HEK293 (cell line): ENCODE results near the gene HOXA11.

Experiments
- BCL11B ChIP-seq: fragments of 450-650 bp; formaldehyde crosslinking; IDR thresholded peaks from 2 replicates; pipeline ENCODE4 v1.5.1; 2016; ENCODE audit warnings: low read depth, missing biosample characterization, missing genetic modification characterization
- EGR2 ChIP-seq: fragments of 450-650 bp; formaldehyde crosslinking; IDR thresholded peaks from 2 replicates; pipeline ENCODE4 v1.5.1; 2016; ENCODE audit warnings: low read depth, missing biosample characterization, missing genetic modification characterization
- KLF10 ChIP-seq: fragments of 450-650 bp; IDR thresholded peaks from 2 replicates; pipeline ENCODE4 v1.5.1; 2018; ENCODE audit warnings: missing biosample characterization, mild to moderate bottlenecking, missing genetic modification characterization
- KLF8 ChIP-seq: fragments of 450-650 bp; formaldehyde crosslinking; IDR thresholded peaks from 2 replicates; pipeline ENCODE4 v1.5.1; 2016; ENCODE audit warnings: missing biosample characterization, missing genetic modification characterization
- OSR2 ChIP-seq: fragments of 450-650 bp; formaldehyde crosslinking; IDR thresholded peaks from 2 replicates; pipeline ENCODE4 v1.5.1; 2016; ENCODE audit warnings: missing biosample characterization, missing genetic modification characterization
- SCRT2 ChIP-seq: fragments of 450-650 bp; formaldehyde crosslinking; IDR thresholded peaks from 2 replicates; pipeline ENCODE4 v1.5.1; 2016; ENCODE audit warnings: missing biosample characterization, missing genetic modification characterization
- SP7 ChIP-seq: fragments of 450-650 bp; formaldehyde crosslinking; IDR thresholded peaks from 2 replicates; pipeline ENCODE4 v1.5.1; 2016; ENCODE audit warnings: missing biosample characterization, missing genetic modification characterization
- TCF7L2 ChIP-seq: IDR thresholded peaks from 2 replicates; pipeline ENCODE4 v1.6.1; 2011; ENCODE audit warnings: low read depth, mild to moderate bottlenecking, inconsistent platforms, low read length, moderate library complexity, borderline replicate concordance
- ZBTB48 ChIP-seq: fragments of 450-650 bp; formaldehyde crosslinking; IDR thresholded peaks from 2 replicates; pipeline ENCODE4 v1.5.1; 2016; ENCODE audit warnings: missing biosample characterization, missing genetic modification characterization
- ZFHX2 ChIP-seq: fragments of 450-650 bp; formaldehyde crosslinking; conservative IDR thresholded peaks from 2 replicates; pipeline ENCODE4 v1.5.1; 2016; ENCODE audit warnings: missing biosample characterization, missing genetic modification characterization
- ZNF121 ChIP-seq: fragments of 450-650 bp; formaldehyde crosslinking; IDR thresholded peaks from 2 replicates; pipeline ENCODE4 v1.5.1; 2016; ENCODE audit warnings: missing biosample characterization, missing genetic modification characterization
- ZNF341 ChIP-seq: fragments of 450-650 bp; formaldehyde crosslinking; IDR thresholded peaks from 2 replicates; pipeline ENCODE4; 2016; ENCODE audit warnings: low read depth, missing biosample characterization, missing genetic modification characterization
- ZNF423 ChIP-seq: fragments of 450-650 bp; formaldehyde crosslinking; IDR thresholded peaks from 2 replicates; pipeline ENCODE4 v1.5.1; 2016; ENCODE audit warnings: missing biosample characterization, missing genetic modification characterization
- ZNF501 ChIP-seq: fragments of 450-650 bp; formaldehyde crosslinking; IDR thresholded peaks from 2 replicates; pipeline ENCODE4 v1.5.1; 2016; ENCODE audit warnings: missing biosample characterization, missing genetic modification characterization
- ZNF596 ChIP-seq: fragments of 450-650 bp; IDR thresholded peaks from 2 replicates; pipeline ENCODE4 v1.5.0; 2018; ENCODE audit warnings: missing biosample characterization, mild to moderate bottlenecking, missing genetic modification characterization, moderate library complexity
- ZNF707 ChIP-seq: fragments of 450-650 bp; formaldehyde crosslinking; IDR thresholded peaks from 2 replicates; pipeline ENCODE4 v1.5.1; 2016; ENCODE audit warnings: missing biosample characterization, missing genetic modification characterization
- ZNF747 ChIP-seq: fragments of 450-650 bp; formaldehyde crosslinking; IDR thresholded peaks from 2 replicates; pipeline ENCODE4 v1.5.1; 2016; ENCODE audit warnings: missing biosample characterization, missing genetic modification characterization
- ZSCAN30 ChIP-seq: fragments of 450-650 bp; IDR thresholded peaks from 2 replicates; pipeline ENCODE4 v1.5.1; 2018; ENCODE audit warnings: missing biosample characterization, mild to moderate bottlenecking, missing genetic modification characterization, moderate library complexity
- ZXDB ChIP-seq: fragments of 450-650 bp; formaldehyde crosslinking; IDR thresholded peaks from 2 replicates; pipeline ENCODE4 v1.5.1; 2016; ENCODE audit warnings: missing biosample characterization, missing genetic modification characterization
- TF ChIP-seq, protein P1 (sequence below): fragments of 450-650 bp; formaldehyde crosslinking; IDR thresholded peaks from 2 replicates; pipeline ENCODE4 v1.5.1; 2016; ENCODE audit warnings: missing biosample characterization, missing genetic modification characterization, low read depth
- TF ChIP-seq, protein P2 (sequence below): fragments of 450-650 bp; formaldehyde crosslinking; IDR thresholded peaks from 2 replicates; pipeline ENCODE4 v1.5.1; 2017; ENCODE audit warnings: missing biosample characterization, mild to moderate bottlenecking, missing genetic modification characterization, moderate library complexity
- TF ChIP-seq, protein P3 (sequence below): fragments of 450-650 bp; formaldehyde crosslinking; IDR thresholded peaks from 2 replicates; pipeline ENCODE4 v1.5.1; 2016; ENCODE audit warnings: missing biosample characterization, missing genetic modification characterization
- TF ChIP-seq, protein P4 (sequence below): fragments of 450-650 bp; formaldehyde crosslinking; IDR thresholded peaks from 2 replicates; pipeline ENCODE4 v1.5.1; 2016; ENCODE audit warnings: missing biosample characterization, missing genetic modification characterization
- TF ChIP-seq, protein P5 (sequence below): fragments of 450-650 bp; formaldehyde crosslinking; IDR thresholded peaks from 2 replicates; pipeline ENCODE4 v1.5.1; 2016; ENCODE audit warnings: missing biosample characterization, missing genetic modification characterization
- TF ChIP-seq, protein P6 (sequence below): fragments of 450-650 bp; formaldehyde crosslinking; IDR thresholded peaks from 2 replicates; pipeline ENCODE4 v1.5.1; 2016; ENCODE audit warnings: missing biosample characterization, missing genetic modification characterization

The HOXA11 gene

DNA sequence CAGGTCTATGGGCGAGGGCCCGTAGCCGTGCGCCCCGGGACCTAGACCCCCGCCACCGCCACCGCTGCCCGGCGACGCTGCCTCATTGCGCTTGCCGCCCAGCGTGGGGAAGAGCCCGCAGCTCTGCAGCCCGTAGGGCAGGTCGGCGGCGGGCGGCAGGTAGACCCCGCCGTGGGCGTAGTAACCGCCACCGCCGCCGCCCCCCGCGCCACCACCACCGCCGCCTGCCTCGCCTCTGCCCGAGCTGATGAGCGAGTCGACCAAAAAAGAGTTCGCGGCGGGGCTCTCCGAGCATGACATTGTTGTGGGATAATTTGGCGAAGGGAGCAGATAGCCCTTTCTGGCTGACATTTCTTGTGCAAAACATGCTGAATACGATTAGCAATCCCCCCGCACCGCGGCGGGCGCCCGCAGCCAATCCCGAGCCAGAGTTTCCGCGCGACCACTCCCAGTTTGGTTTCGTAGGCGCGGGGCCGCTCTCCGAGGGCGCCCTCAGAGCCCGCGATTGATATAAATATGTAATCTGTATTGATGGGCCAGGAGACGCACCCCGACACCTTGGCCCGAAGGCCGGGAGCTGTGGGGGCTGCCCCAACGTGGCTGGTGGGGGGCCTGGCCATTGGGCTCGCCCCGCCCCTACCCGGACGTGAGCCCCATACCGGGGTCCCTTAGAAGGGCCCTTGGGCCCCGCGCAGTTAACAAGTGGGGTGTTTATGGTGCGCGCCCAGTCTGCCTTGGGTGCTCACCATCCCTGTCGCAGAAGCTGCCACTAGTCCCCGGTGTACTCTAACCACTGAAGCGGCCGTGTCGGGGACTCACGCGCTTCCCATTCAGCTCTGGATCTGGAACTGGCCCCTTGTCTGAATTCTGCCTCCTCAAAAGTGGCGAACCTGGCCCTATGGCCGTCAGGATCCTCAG lies 10.8 kb downstream of the HOXA11 start, which contains the start of gene HOXA10 (continued):
- TF ChIP-seq, protein P1, sequence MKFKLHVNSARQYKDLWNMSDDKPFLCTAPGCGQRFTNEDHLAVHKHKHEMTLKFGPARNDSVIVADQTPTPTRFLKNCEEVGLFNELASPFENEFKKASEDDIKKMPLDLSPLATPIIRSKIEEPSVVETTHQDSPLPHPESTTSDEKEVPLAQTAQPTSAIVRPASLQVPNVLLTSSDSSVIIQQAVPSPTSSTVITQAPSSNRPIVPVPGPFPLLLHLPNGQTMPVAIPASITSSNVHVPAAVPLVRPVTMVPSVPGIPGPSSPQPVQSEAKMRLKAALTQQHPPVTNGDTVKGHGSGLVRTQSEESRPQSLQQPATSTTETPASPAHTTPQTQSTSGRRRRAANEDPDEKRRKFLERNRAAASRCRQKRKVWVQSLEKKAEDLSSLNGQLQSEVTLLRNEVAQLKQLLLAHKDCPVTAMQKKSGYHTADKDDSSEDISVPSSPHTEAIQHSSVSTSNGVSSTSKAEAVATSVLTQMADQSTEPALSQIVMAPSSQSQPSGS = no peak
- TF ChIP-seq KLF10 (0 out of 2 replicates have a peak, but pooled peaks have one; percentile 21), ZNF121 (tag by site-specific recombination) (0 out of 2 replicates have a peak, but pooled peaks have one; percentile 10), KLF8 (tag by site-specific recombination) (peak; percentile 66; the same call in 1 of the 2 replicates), BCL11B (peak; percentile 46; the same call in 1 of the 2 replicates), ZNF747 (no peak), EGR2 (peak; percentile 64; the same call in 1 of the 2 replicates), ZNF423 (peak; percentile 92), ZNF341 (peak; percentile 52), SP7 (tag by site-specific recombination) (0 out of 2 replicates have a peak, but pooled peaks have one; percentile 12), ZSCAN30 (tag by site-specific recombination) (peak; percentile 62; the same call in 1 of the 2 replicates), ZBTB48 (peak; percentile 63; the same call in 1 of the 2 replicates), ZXDB (tag by site-specific recombination) (peak; percentile 83), TCF7L2 (no peak), ZNF596 (tag by site-specific recombination) (no peak; the same call in 1 of the 2 replicates), OSR2 (tag by site-specific recombination) (peak; percentile 19; the same call in 1 of the 2 replicates), ZNF501 (tag by site-specific recombination) (peak; percentile 25; the same call in 1 of the 2 replicates), ZNF707 (tag by site-specific recombination) (no peak), SCRT2 (tag by site-specific recombination) (peak; percentile 70), ZFHX2 (tag by site-specific recombination) (peak; percentile 88)
- TF ChIP-seq, protein P2, sequence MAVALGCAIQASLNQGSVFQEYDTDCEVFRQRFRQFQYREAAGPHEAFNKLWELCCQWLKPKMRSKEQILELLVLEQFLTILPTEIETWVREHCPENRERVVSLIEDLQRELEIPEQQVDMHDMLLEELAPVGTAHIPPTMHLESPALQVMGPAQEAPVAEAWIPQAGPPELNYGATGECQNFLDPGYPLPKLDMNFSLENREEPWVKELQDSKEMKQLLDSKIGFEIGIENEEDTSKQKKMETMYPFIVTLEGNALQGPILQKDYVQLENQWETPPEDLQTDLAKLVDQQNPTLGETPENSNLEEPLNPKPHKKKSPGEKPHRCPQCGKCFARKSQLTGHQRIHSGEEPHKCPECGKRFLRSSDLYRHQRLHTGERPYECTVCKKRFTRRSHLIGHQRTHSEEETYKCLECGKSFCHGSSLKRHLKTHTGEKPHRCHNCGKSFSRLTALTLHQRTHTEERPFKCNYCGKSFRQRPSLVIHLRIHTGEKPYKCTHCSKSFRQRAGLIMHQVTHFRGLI = no peak
- TF ChIP-seq, protein P3, sequence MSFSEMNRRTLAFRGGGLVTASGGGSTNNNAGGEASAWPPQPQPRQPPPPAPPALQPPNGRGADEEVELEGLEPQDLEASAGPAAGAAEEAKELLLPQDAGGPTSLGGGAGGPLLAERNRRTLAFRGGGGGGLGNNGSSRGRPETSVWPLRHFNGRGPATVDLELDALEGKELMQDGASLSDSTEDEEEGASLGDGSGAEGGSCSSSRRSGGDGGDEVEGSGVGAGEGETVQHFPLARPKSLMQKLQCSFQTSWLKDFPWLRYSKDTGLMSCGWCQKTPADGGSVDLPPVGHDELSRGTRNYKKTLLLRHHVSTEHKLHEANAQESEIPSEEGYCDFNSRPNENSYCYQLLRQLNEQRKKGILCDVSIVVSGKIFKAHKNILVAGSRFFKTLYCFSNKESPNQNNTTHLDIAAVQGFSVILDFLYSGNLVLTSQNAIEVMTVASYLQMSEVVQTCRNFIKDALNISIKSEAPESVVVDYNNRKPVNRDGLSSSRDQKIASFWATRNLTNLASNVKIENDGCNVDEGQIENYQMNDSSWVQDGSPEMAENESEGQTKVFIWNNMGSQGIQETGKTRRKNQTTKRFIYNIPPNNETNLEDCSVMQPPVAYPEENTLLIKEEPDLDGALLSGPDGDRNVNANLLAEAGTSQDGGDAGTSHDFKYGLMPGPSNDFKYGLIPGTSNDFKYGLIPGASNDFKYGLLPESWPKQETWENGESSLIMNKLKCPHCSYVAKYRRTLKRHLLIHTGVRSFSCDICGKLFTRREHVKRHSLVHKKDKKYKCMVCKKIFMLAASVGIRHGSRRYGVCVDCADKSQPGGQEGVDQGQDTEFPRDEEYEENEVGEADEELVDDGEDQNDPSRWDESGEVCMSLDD (tag by site-specific recombination) = peak; percentile 77; the same call in 1 of the 2 replicates
- TF ChIP-seq, protein P4, sequence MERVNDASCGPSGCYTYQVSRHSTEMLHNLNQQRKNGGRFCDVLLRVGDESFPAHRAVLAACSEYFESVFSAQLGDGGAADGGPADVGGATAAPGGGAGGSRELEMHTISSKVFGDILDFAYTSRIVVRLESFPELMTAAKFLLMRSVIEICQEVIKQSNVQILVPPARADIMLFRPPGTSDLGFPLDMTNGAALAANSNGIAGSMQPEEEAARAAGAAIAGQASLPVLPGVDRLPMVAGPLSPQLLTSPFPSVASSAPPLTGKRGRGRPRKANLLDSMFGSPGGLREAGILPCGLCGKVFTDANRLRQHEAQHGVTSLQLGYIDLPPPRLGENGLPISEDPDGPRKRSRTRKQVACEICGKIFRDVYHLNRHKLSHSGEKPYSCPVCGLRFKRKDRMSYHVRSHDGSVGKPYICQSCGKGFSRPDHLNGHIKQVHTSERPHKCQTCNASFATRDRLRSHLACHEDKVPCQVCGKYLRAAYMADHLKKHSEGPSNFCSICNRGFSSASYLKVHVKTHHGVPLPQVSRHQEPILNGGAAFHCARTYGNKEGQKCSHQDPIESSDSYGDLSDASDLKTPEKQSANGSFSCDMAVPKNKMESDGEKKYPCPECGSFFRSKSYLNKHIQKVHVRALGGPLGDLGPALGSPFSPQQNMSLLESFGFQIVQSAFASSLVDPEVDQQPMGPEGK (tag by site-specific recombination) = peak; percentile 87
- TF ChIP-seq, protein P5, sequence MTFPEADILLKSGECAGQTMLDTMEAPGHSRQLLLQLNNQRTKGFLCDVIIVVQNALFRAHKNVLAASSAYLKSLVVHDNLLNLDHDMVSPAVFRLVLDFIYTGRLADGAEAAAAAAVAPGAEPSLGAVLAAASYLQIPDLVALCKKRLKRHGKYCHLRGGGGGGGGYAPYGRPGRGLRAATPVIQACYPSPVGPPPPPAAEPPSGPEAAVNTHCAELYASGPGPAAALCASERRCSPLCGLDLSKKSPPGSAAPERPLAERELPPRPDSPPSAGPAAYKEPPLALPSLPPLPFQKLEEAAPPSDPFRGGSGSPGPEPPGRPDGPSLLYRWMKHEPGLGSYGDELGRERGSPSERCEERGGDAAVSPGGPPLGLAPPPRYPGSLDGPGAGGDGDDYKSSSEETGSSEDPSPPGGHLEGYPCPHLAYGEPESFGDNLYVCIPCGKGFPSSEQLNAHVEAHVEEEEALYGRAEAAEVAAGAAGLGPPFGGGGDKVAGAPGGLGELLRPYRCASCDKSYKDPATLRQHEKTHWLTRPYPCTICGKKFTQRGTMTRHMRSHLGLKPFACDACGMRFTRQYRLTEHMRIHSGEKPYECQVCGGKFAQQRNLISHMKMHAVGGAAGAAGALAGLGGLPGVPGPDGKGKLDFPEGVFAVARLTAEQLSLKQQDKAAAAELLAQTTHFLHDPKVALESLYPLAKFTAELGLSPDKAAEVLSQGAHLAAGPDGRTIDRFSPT (tag by site-specific recombination) = 0 out of 2 replicates have a peak, but pooled peaks have one; percentile 16
- TF ChIP-seq, protein P6, sequence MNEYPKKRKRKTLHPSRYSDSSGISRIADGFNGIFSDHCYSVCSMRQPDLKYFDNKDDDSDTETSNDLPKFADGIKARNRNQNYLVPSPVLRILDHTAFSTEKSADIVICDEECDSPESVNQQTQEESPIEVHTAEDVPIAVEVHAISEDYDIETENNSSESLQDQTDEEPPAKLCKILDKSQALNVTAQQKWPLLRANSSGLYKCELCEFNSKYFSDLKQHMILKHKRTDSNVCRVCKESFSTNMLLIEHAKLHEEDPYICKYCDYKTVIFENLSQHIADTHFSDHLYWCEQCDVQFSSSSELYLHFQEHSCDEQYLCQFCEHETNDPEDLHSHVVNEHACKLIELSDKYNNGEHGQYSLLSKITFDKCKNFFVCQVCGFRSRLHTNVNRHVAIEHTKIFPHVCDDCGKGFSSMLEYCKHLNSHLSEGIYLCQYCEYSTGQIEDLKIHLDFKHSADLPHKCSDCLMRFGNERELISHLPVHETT (tag by site-specific recombination) = no peak
